HG03342 (cell line): ENCODE data around the gene UTP11.

Experiments
- ATAC-seq: cut with Tn5 transposase; IDR thresholded peaks from one replicate; pipeline ENCODE4 v1.9.1; 2021; ENCODE audit warnings: mild to moderate bottlenecking, moderate library complexity; ENCODE audit not compliant: unreplicated experiment

UTP11 gene

GRCh38 chr1:38068220-38068979, 55.9 kb downstream of the UTP11 start:
- no peak for ATAC-seq

DNA sequence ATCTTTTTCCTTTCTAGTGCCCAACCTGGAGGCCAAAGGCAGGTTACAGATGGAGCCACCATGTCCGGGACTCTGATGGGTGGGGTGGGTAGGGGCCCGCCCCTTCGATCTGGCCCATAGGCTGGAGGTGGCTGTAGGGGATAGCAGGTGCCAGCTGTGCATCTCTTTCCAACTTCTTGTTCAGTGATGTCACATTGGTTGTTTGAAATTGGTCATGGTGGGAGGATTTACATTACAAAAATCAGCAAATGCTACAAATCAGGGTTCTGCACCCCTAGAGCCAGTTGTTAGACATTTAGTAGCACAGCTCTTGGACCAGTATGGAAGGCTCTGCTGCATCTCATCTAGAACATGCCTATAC, 56.4 kb downstream of the UTP11 start:
- no peak for ATAC-seq

- no peak for ATAC-seq
Measured at GRCh38 chr1:38071312-38072256, 59.0 kb downstream of the UTP11 start.

GRCh38 chr1:38072858-38073257, 60.3 kb downstream of the UTP11 start:
- no peak for ATAC-seq

GRCh38 chr1:38073534-38074301, 61.2 kb downstream of the UTP11 start:
- no peak for ATAC-seq

GRCh38 chr1:38074302-38074677, 61.8 kb downstream of the UTP11 start:
- ATAC-seq: no peak
